ENCODE results near the gene SLC16A3. TPM values are rescaled to one million over a fixed set of nuclear protein-coding genes. Genes with fewer than 3 reads are reported as not detected.

SLC16A3 gene
- total RNA-seq: 121 and 194 TPM in 2 replicates

GRCh38 chr17:82228842-82229697 lies at the start of gene SLC16A3:
SLC16A3 (plus strand) TSS chr17:82229042; CDS start chr17:82236009, 6,967 bp downstream.

GRCh38 chr17:82212331-82213250 lies 16.3 kb upstream of the SLC16A3 start, which contains the start of gene CCDC57:
CCDC57 (minus strand) TSS chr17:82212842; CDS start chr17:82201944, 10,898 bp downstream.

DNA sequence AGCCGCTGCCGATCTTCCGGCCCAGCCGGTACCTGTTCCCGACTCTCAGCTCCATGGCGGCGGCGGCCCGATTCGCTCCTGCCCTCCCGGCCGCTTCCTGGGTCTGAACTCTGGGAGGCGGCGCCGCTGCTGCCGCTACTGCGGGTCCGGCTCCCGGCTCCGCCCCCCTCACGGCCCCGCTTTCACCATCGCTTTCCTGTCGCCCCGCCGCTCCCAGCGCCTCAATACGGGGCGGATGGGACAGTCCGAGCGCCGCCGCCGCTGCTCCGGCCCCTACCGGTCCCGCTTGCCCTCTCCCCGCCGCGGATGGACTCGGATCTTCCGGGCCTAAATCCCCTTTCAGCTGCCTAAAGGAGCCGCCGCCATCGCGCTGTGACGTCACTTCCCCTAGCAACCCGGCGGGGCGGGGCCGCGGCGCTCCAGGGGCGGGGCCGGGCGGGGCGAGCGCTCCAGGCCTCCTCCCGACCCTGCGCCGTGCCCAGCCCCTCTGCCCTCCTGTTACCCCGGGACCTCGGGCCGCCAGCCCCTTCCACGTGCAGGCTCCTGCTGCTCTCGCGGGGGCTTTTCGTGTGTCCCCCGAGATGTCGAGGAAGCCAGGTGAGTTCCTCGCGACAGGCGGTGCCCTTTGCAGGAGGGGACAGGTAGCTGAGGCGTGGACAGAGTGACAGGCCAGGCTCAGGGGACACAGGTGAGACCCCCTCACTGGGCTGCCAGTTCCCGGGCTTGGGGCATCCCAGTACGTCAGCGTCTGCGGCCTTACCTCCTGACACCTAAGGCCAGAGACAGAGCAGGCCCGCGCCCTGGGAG lies 44.7 kb downstream of the SLC16A3 start, which contains the start of gene CSNK1D:
Gene CSNK1D (minus strand): TSS at position 374 of the 807 bp plus-strand sequence. CDS start 319 bp downstream, at position 55.

Other genes with a start within 250 kb of the SLC16A3 start
- 33.0 and 45.1 TPM in 2 replicates for gene CENPX, start 206.2 kb upstream of the SLC16A3 start, total RNA-seq
- gene LRRC45, start 205.7 kb upstream of the SLC16A3 start, total RNA-seq: 13.9 and 17.3 TPM in 2 replicates
- gene RAC3, start 197.4 kb upstream of the SLC16A3 start, total RNA-seq: 17.0 and 36.3 TPM in 2 replicates
- gene DCXR, start 191.3 kb upstream of the SLC16A3 start, total RNA-seq: 40.1 and 43.4 TPM in 2 replicates
- gene RFNG, start 177.2 kb upstream of the SLC16A3 start, total RNA-seq: 22.4 and 45.7 TPM in 2 replicates
- gene GPS1, start 177.1 kb upstream of the SLC16A3 start, total RNA-seq: 116 and 131 TPM in 2 replicates
- 63.3 and 68.3 TPM in 2 replicates for gene DUS1L, start 163.2 kb upstream of the SLC16A3 start, total RNA-seq
- gene FASN, start 130.8 kb upstream of the SLC16A3 start, total RNA-seq: 92.1 and 158 TPM in 2 replicates
- gene CCDC57, start 16.2 kb upstream of the SLC16A3 start, total RNA-seq: 12.1 and 14.3 TPM in 2 replicates
- gene CSNK1D, start 44.7 kb downstream of the SLC16A3 start, total RNA-seq: 81.9 and 85.3 TPM in 2 replicates
- not detected in 2 replicates for gene CD7, start 88.6 kb downstream of the SLC16A3 start, total RNA-seq
- 0.48 and 0.98 TPM in 2 replicates for gene SECTM1, start 104.7 kb downstream of the SLC16A3 start, total RNA-seq
- gene TEX19, start 130.2 kb downstream of the SLC16A3 start, total RNA-seq: under 0.01 TPM in 1 of 2 replicates, not detected in the other
- gene UTS2R, start 142.7 kb downstream of the SLC16A3 start, total RNA-seq: not detected in 2 replicates
- gene HEXD, start 189.3 kb downstream of the SLC16A3 start, total RNA-seq: 11.5 and 17.6 TPM in 2 replicates
- 26.3 and 30.4 TPM in 2 replicates for gene OGFOD3, start 189.5 kb downstream of the SLC16A3 start, total RNA-seq
- gene CYBC1, start 221.7 kb downstream of the SLC16A3 start, total RNA-seq: 44.9 and 58.5 TPM in 2 replicates
- gene NARF, start 229.7 kb downstream of the SLC16A3 start, total RNA-seq: 91.8 and 116 TPM in 2 replicates

All from vein endothelial cell (primary cell).